HG02798 (cell line): ENCODE results near the gene TPSB2.
"Not testable (repeated sequence)": the region's sequence is repeated elsewhere in the genome, so short reads cannot be mapped to it uniquely, and the experiment has no call there.

Experiments
- ATAC-seq: cut with Tn5 transposase; IDR thresholded peaks from one replicate; pipeline ENCODE4 v1.9.1; 2021; ENCODE audit warnings: mild to moderate bottlenecking; ENCODE audit not compliant: unreplicated experiment, poor library complexity

TPSB2 gene

GRCh38 chr16:1209081-1209480 lies 20.9 kb downstream of the TPSB2 start:
- no peak for ATAC-seq

- no peak for ATAC-seq
Observed at GRCh38 chr16:1208239-1208830, 21.6 kb downstream of the TPSB2 start.

GRCh38 chr16:1206786-1207185 lies 23.2 kb downstream of the TPSB2 start:
- no peak for ATAC-seq

- ATAC-seq, result no peak
Observed at GRCh38 chr16:1206326-1206725, 23.7 kb downstream of the TPSB2 start.

GRCh38 chr16:1204933-1205332 lies 25.1 kb downstream of the TPSB2 start:
- ATAC-seq, result no peak

GRCh38 chr16:1202274-1202673 lies 27.7 kb downstream of the TPSB2 start:
- ATAC-seq, result no peak

- no peak for ATAC-seq
Observed at GRCh38 chr16:1201444-1201843, 28.5 kb downstream of the TPSB2 start.

- no peak for ATAC-seq
Observed at GRCh38 chr16:1200014-1200627, 29.9 kb downstream of the TPSB2 start.

- no peak for ATAC-seq
Observed at GRCh38 chr16:1199347-1200013, 30.5 kb downstream of the TPSB2 start.

GRCh38 chr16:1198671-1199346 lies 31.2 kb downstream of the TPSB2 start:
- not testable (repeated sequence) for ATAC-seq

GRCh38 chr16:1198194-1198593 lies 31.8 kb downstream of the TPSB2 start:
- no peak for ATAC-seq

GRCh38 chr16:1197237-1197866 lies 32.6 kb downstream of the TPSB2 start:
- ATAC-seq, result no peak

GRCh38 chr16:1196494-1196893 lies 33.5 kb downstream of the TPSB2 start:
- ATAC-seq, result no peak

- ATAC-seq, result no peak
Observed at GRCh38 chr16:1195393-1195666, 34.7 kb downstream of the TPSB2 start.

GRCh38 chr16:1194665-1195392 lies 35.2 kb downstream of the TPSB2 start:
- ATAC-seq, result no peak

GRCh38 chr16:1193825-1194581 lies 36.0 kb downstream of the TPSB2 start:
- ATAC-seq, result no peak

- no peak for ATAC-seq
Observed at GRCh38 chr16:1193143-1193824, 36.7 kb downstream of the TPSB2 start.

- ATAC-seq, result no peak
Observed at GRCh38 chr16:1192384-1193073, 37.5 kb downstream of the TPSB2 start.

- not testable (repeated sequence) for ATAC-seq
Observed at GRCh38 chr16:1190789-1191188, 39.2 kb downstream of the TPSB2 start.
